Right atrium auricular region (tissue), 2 donors: ENCODE measurements around the gene FGFBP1. TPM values are rescaled to one million over a fixed set of nuclear protein-coding genes. Genes with fewer than 3 reads are reported as not detected.
"Not testable (repeated sequence)": the region's sequence is repeated elsewhere in the genome, so short reads cannot be mapped to it uniquely, and the experiment has no call there.

ENCODE experiments used
- DNase-seq: peaks from one replicate; pipeline ENCODE4 v3.0.0-alpha.2; 2019; ENCODE audit warnings: low spot score
- H3K27ac ChIP-seq, 2 donors: fragments of 200-600 bp; sonication (generic); 1 replicate in 1 of 2; 2 replicates in 1 of 2; pipeline ENCODE4 v1.5.1; 2016 to 2019
- H3K27me3 ChIP-seq, 2 donors: fragments of 200-600 bp; sonication (generic); one replicate each; pipeline versions ENCODE4 v1.5.1 to v1.6.0; 2017 to 2019
- H3K36me3 ChIP-seq: fragments of 200-600 bp; sonication (generic); one replicate; pipeline ENCODE4 v1.5.1; 2016
- H3K4me1 ChIP-seq, 2 donors: fragments of 200-600 bp; sonication (generic); one replicate each; pipeline versions ENCODE4 v1.5.1 to v1.6.0; 2017 to 2019
- H3K4me3 ChIP-seq, 2 donors: fragments of 200-600 bp; sonication (generic); 1 replicate in 1 of 2; 2 replicates in 1 of 2; pipeline ENCODE4 v1.5.1; 2017 to 2019; ENCODE audit warnings: mild to moderate bottlenecking in 1 of 2, moderate library complexity in 1 of 2
- H3K9me3 ChIP-seq, 2 donors: fragments of 200-600 bp; sonication (generic); one replicate each; pipeline ENCODE4 v1.5.1; 2019
- total RNA-seq, 2 donors: library from RNA; depleted of rRNA; stranded (reverse); fragments of >200 nt; gene quantifications; one replicate each; pipeline ENCODE4 v1.1.0, GENCODE V29; 2016
- TF ChIP-seq, protein P1 (sequence below), 2 donors: fragments of 200-600 bp; sonication (generic); IDR thresholded peaks; one replicate each; pipeline ENCODE4 v1.5.1; 2019; ENCODE audit warnings: antibody characterized with exemption in 2 of 2

The FGFBP1 gene
- total RNA-seq, 2 donors from 2014 or later = 0.94 TPM; not detected in 1

DNA sequence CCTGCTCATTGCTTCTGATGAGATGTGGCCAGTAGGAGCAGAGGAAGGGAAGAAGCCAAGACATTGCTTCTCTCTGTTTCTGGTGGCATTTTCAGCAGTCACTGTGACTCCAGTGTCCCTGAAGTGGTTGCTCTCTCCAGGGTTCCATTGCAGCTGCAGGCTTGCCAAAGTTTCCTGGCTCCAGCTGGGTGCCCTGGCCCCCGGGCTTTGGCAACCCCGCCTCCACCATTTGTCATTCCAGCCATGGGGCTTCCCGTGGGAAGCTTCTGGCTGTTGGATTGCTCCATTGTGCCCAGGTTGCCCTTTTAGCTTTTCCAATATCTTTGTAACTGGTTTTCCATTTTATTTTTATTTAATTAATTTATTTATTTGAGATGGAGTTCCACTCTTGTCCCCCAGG is 12.7 kb downstream of the FGFBP1 start:
- Histone ChIP-seq H3K4me1 (peaks cover 0 to 7% of the 10 kb centered on the region in 2 donors), H3K36me3 (no peaks in the 10 kb centered on the region), H3K27me3 (no peaks in the 10 kb centered on the region), H3K4me3 (no peak overlapping the region), H3K27ac (no peak overlapping the region), H3K9me3 (no peaks in the 10 kb centered on the region)
- TF ChIP-seq, protein P1, sequence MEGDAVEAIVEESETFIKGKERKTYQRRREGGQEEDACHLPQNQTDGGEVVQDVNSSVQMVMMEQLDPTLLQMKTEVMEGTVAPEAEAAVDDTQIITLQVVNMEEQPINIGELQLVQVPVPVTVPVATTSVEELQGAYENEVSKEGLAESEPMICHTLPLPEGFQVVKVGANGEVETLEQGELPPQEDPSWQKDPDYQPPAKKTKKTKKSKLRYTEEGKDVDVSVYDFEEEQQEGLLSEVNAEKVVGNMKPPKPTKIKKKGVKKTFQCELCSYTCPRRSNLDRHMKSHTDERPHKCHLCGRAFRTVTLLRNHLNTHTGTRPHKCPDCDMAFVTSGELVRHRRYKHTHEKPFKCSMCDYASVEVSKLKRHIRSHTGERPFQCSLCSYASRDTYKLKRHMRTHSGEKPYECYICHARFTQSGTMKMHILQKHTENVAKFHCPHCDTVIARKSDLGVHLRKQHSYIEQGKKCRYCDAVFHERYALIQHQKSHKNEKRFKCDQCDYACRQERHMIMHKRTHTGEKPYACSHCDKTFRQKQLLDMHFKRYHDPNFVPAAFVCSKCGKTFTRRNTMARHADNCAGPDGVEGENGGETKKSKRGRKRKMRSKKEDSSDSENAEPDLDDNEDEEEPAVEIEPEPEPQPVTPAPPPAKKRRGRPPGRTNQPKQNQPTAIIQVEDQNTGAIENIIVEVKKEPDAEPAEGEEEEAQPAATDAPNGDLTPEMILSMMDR (IDR thresholded peaks at IDR 0.05) = no peak
- DNase-seq = no peak

DNA sequence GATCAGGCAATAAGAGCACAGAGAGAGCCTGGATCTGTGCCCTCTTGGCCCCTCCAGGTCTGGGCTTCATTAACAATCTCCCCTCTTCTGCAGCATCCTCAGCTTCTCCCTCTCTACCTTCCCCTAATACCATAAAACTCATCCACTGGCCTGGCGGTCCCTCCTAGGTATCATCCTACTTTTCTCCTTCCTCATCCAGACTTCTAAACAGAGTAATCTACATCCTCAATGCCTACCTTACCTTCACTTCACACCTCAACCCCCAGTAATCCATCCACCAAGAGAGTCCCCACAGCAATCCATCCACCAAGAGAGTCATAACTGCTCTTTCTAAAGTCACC is 17.0 kb downstream of the FGFBP1 start:
- DNase-seq = no peak
- Histone ChIP-seq H3K4me1 (peaks cover 0 to 8% of the 10 kb centered on the region in 2 donors), H3K27me3 (no peaks in the 10 kb centered on the region), H3K27ac (no peak overlapping the region), H3K36me3 (no peaks in the 10 kb centered on the region), H3K4me3 (no peak overlapping the region), H3K9me3 (no peaks in the 10 kb centered on the region)
- TF ChIP-seq, protein P1 (IDR thresholded peaks at IDR 0.05) = no peak

DNA sequence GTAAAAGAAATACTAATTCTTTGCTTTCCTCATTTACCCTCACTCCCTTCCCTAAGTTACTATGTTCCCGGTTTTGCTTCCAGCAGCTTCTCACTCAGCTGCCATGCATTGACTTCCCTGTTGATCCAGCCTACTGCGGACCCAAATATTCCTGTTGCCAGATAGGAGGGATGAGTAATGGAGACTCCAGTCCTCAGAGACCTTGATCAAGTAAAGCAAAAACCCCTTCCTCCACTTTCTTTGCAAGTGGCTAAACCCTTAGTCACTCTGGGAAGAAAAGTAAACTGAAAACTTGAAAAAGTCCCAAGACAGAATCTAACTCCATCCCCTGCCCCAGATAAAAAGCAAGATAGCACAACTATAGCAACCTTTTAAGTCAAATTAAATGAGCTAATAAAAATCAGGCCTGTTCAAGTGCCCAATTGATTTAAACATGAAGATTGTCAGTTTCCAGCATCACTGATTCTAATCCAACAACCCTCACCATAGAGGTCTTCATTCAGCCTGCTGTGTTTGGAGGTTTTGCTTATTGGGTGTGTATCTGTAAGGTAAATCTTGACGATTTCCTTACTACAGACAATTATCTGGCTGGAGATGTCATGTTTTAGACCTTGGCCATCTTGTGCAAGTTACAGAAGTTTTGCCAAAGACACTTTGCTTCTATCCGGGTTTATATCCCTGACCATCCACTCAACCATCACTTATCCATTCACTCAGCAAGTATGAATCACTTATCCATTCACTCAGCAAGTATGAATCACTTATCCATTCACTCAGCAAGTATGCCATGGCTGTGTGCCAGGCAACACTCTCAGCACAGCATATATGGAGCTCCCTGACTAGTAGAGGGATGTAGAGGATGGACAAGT is 17.6 kb downstream of the FGFBP1 start:
- Histone ChIP-seq H3K36me3 (no peaks in the 10 kb centered on the region), H3K27ac (no peak overlapping the region), H3K4me1 (peaks cover 0 to 8% of the 10 kb centered on the region in 2 donors), H3K9me3 (no peaks in the 10 kb centered on the region), H3K27me3 (no peaks in the 10 kb centered on the region), H3K4me3 (no peak overlapping the region)
- TF ChIP-seq, protein P1 (IDR thresholded peaks at IDR 0.05) = no peak
- peak; percentile 88 for DNase-seq

DNA sequence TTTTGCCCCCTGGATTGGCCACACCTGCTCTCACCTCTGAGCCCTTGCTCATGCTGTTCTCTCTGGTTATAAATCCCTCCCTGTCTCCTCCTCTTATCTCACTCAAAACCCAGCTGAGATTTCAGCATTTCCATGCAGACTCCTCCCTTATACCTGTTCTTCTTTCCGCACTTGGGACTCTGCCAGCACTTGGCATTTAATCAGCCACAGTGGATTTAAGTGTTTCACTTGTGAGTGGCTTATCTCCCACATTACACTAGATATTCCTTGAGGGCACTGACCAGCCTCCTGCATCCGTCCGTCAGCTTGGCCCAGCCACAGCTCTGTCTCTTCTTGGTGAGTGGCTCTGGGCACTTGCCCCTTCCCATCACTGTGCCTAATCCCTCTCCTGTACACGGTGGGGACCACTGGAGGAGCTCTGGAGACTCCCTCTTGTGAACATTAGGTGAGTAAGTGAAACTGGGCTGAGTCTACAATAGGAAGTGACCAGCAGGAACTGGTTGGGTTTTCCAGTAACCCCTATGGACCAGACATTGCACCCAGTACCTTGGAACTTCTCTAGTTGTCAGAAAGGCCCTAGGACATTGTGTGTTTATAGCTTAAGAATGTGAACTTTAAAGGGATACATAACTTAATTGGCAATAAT is 19.9 kb downstream of the FGFBP1 start:
- TF ChIP-seq, protein P1 (IDR thresholded peaks at IDR 0.05) = no peak
- H3K4me1 ChIP-seq = peaks cover 0 to 8% of the 10 kb centered on the region in 2 donors
- DNase-seq = no peak
- H3K36me3 ChIP-seq = no peaks in the 10 kb centered on the region
- H3K27me3 ChIP-seq = no peaks in the 10 kb centered on the region
- H3K4me3 ChIP-seq = no peak overlapping the region
- no peaks in the 10 kb centered on the region for H3K9me3 ChIP-seq
- no peak overlapping the region for H3K27ac ChIP-seq

DNA sequence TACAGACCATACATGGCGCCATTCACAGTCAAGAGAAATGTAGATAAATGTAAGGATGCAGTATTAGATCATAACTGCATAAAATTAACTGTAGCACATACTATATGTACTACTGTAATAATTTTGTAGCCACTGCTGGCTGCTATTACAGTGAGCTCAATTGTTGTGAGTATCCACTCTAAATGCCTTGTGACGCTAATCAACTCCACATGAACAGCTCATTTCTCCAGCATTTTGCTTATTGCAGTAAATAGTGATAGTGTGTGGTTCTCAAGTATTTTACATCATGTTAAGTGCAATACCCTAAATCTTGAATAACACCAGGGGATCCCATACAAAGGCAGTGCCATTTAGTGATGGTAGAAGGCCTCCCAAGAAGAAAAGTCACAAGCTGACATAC is 21.2 kb downstream of the FGFBP1 start:
- no peak for DNase-seq
- Histone ChIP-seq H3K27ac (no peak overlapping the region), H3K9me3 (no peaks in the 10 kb centered on the region), H3K4me1 (peaks cover 0 to 8% of the 10 kb centered on the region in 2 donors), H3K27me3 (no peaks in the 10 kb centered on the region), H3K4me3 (no peak overlapping the region), H3K36me3 (no peaks in the 10 kb centered on the region)
- TF ChIP-seq, protein P1 (IDR thresholded peaks at IDR 0.05) = no peak

DNA sequence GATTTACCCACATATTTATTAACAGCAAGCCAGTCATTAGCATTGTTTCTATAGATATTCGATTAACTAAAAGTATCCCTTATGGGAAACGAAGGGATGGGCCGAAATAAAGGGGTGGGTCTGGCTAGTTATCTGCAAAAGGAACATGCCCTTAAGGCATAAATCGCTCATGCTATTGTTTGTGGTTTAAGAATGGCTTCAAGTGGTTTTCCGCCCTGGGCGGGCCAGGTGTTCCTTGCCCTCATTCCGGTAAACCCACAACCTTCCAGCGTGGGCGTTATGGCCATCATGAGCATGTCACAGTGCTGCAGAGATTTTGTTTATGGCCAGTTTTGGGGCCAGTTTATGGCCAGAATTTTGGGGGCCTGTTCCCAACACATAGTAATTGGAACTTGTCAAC is 22.2 kb downstream of the FGFBP1 start:
- H3K9me3 ChIP-seq, H3K36me3 ChIP-seq, H3K4me3 ChIP-seq, H3K4me1 ChIP-seq, H3K27me3 ChIP-seq, DNase-seq, H3K27ac ChIP-seq: not testable (repeated sequence)
